Loucy (cell line): ENCODE data around the gene CHRNB4.

Experiments
- CTCF ChIP-seq: fragments of 200-600 bp; sonication (generic); conservative IDR thresholded peaks from 2 replicates; pipeline ENCODE4 v1.5.1; 2014; ENCODE audit warnings: mild to moderate bottlenecking, antibody characterized with exemption, low read length
- EZH2phosphoT487 ChIP-seq: fragments of 200-600 bp; IDR thresholded peaks from 2 replicates; pipeline ENCODE4 v1.6.1; 2018; ENCODE audit warnings: antibody characterized with exemption, mild to moderate bottlenecking, moderate library complexity, borderline replicate concordance

GRCh38 chr15:78684657-78685056 lies 43.6 kb upstream of the CHRNB4 start:
- no peak for TF ChIP-seq CTCF
- no peak for TF ChIP-seq EZH2phosphoT487
